Measurements from ENCODE around the gene BCAR3.

DNA sequence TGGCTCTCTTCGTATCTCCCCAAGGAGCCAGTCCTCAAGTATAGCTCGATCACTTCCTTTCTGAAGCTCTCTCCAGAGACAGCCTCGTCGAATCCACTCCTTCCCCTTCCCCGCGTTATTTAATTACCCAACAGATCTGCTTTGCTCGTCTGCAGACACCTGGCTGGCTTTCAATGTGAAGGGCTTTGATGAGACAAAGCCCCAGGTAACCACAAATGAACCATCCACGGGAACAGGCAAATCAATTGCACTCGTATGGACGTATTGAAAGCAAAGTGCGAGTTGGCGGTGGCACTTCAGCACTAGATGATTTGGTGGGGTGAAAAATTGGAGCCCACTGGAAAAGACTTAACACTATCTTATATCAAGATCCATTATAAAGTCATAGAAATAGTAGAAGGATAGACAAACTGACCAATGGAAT lies 364 bp upstream of the BCAR3 start:
- TF ChIP-seq GATA3 (IDR thresholded peaks at IDR 0.05; ENCODE audit: low read depth, low read length): no peak
- TF ChIP-seq GATA2 (IDR thresholded peaks at IDR 0.05; ENCODE audit: low read depth, low read length): no peak

All from SH-SY5Y (cell line).